ENCODE measurements around the gene ADGRV1.

DNA sequence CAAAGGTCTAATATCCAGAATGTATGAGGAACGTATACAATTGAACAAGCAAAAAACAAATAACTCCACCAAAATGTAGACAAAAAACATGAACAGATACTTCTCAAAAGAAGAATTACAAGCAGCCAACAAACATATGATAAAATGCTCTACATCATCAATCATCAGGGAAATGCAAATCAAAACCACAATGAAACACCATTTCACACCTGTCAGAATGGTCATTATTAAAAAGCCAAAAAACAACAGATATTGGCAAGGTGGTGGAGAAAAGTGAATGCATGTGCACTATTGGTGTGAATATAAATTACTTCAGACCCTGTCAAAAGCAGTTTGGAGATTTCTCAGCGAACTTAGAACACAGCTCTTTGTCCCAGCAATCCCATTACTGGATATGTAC is 510.8 kb downstream of the ADGRV1 start:
- TF ChIP-seq, protein P1, sequence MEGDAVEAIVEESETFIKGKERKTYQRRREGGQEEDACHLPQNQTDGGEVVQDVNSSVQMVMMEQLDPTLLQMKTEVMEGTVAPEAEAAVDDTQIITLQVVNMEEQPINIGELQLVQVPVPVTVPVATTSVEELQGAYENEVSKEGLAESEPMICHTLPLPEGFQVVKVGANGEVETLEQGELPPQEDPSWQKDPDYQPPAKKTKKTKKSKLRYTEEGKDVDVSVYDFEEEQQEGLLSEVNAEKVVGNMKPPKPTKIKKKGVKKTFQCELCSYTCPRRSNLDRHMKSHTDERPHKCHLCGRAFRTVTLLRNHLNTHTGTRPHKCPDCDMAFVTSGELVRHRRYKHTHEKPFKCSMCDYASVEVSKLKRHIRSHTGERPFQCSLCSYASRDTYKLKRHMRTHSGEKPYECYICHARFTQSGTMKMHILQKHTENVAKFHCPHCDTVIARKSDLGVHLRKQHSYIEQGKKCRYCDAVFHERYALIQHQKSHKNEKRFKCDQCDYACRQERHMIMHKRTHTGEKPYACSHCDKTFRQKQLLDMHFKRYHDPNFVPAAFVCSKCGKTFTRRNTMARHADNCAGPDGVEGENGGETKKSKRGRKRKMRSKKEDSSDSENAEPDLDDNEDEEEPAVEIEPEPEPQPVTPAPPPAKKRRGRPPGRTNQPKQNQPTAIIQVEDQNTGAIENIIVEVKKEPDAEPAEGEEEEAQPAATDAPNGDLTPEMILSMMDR (IDR thresholded peaks at IDR 0.05): no peak
- no peak for TF ChIP-seq POLR2AphosphoS5 (IDR thresholded peaks at IDR 0.05)
- TF ChIP-seq POLR2A (IDR thresholded peaks at IDR 0.05): no peak
- TF ChIP-seq EP300 (IDR thresholded peaks at IDR 0.05): no peak
